Kidney epithelial cell (primary cell): ENCODE measurements around the gene AIG1. TPM values are rescaled to one million over a fixed set of nuclear protein-coding genes. Genes with fewer than 3 reads are reported as not detected.
"Not testable (repeated sequence)": the region's sequence is repeated elsewhere in the genome, so short reads cannot be mapped to it uniquely, and the experiment has no call there.

Source experiments
- DNase-seq: peaks from one replicate; pipeline ENCODE4 v3.0.0-alpha.2; 2010; ENCODE audit warnings: low read depth
- H3K27me3 ChIP-seq: 2 replicates; pipeline ENCODE4 v1.6.0; 2011; ENCODE audit warnings: low read length; ENCODE audit not compliant: control insufficient read depth, insufficient read depth
- H3K36me3 ChIP-seq: 2 replicates; pipeline ENCODE4 v1.5.1; 2011; ENCODE audit warnings: low read length; ENCODE audit not compliant: control insufficient read depth, insufficient read depth
- H3K4me3 ChIP-seq: 2 replicates; pipeline ENCODE4 v1.5.1; 2011; ENCODE audit warnings: low read depth, mild to moderate bottlenecking, control low read depth, low read length
- total RNA-seq: library from RNA; depleted of rRNA; stranded (reverse); fragments of >200 nt; gene quantifications from 2 replicates; pipeline ENCODE4 v1.2.3, GENCODE V29; 2015
- TF ChIP-seq, protein P1 (sequence below): IDR thresholded peaks from 2 replicates; pipeline ENCODE4 v1.5.1; 2011; ENCODE audit warnings: mild to moderate bottlenecking, moderate library complexity, low read length, control low read depth, inconsistent platforms; ENCODE audit not compliant: insufficient read depth, poor library complexity, severe bottlenecking

AIG1 gene
- total RNA-seq, 1 donor from 2014 or later, result 62.5 TPM

DNA sequence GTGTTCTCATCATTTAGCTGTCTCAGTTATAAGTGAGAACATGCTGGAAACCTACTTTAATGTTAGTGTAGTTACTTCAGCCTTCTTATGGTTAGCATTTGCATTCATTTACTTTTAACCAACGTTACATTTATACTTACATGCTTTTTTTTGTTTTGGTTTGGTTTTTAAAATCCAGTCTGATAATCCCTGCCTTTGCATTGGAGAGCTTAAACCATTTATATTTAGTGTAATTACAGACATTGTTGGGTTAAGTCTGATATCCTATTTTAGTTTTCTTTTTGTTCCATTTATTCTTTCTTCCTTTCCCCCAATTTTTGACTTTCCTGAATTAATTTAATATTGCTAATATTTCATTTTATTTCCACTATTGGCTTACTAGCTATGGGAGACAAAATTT lies 70.2 kb downstream of the AIG1 start:
- TF ChIP-seq, protein P1, sequence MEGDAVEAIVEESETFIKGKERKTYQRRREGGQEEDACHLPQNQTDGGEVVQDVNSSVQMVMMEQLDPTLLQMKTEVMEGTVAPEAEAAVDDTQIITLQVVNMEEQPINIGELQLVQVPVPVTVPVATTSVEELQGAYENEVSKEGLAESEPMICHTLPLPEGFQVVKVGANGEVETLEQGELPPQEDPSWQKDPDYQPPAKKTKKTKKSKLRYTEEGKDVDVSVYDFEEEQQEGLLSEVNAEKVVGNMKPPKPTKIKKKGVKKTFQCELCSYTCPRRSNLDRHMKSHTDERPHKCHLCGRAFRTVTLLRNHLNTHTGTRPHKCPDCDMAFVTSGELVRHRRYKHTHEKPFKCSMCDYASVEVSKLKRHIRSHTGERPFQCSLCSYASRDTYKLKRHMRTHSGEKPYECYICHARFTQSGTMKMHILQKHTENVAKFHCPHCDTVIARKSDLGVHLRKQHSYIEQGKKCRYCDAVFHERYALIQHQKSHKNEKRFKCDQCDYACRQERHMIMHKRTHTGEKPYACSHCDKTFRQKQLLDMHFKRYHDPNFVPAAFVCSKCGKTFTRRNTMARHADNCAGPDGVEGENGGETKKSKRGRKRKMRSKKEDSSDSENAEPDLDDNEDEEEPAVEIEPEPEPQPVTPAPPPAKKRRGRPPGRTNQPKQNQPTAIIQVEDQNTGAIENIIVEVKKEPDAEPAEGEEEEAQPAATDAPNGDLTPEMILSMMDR, result no peak
- DNase-seq, result no peak
- Histone ChIP-seq H3K4me3 (no peak overlapping the region), H3K36me3 (peaks cover 2% of the 10 kb centered on the region), H3K27me3 (no peaks in the 10 kb centered on the region)

DNA sequence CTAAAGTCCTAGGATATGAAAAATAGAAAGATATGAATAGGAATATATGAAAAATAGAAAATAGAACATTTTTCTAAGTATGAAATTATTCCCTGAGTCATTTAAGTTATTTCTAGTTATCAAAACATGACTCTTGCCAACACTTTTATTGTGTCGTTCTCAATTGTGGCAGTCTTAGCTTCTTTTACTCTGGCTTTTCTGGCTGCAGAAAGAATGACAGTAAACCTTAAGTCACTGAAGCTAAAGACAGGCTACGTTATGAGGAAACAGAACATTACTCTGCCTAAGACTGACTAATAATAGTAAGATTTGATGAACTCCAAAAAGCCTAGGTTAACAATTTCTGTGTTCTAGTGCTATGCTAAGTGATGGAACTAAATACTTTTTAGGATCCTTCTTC lies 74.6 kb downstream of the AIG1 start:
- H3K36me3 ChIP-seq, result peaks cover 2% of the 10 kb centered on the region
- no peaks in the 10 kb centered on the region for H3K27me3 ChIP-seq
- no peak overlapping the region for H3K4me3 ChIP-seq
- TF ChIP-seq, protein P1, result no peak
- no peak for DNase-seq

DNA sequence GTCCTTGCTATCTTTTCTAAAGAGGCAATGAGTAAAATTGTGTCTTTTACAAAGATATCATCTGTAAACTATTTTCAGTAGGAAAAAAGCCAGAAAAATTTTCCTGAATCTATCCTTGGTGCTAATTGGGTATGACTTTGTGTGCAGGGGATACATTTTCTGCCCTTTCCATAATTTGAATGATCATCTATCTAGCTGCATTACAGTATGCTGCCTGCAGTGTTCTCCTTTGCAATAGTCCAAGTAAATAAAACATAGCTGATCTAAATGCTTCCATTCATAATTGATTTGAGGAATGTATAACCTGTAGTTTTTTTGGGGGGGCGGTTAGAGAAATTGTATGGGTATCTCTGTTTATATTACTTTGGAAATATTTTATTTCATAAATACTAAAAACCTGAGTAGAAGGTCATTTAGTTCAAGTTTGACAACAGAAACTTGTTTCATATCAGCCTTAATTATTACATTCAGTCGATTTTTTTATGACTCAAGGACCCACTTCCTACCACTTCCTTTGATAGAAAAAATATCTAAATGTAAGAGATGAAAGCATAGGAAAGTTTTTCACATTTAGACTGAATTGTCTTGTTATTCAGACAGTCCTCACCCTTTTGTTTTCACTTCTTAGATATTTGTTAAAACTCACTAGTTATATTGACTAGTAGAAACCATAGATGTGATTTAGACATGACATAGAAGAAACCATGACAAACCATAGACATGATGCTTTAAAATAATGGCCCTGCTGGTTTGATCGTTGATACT lies 75.3 kb downstream of the AIG1 start:
- TF ChIP-seq, protein P1, result no peak
- H3K36me3 ChIP-seq, result peaks cover 2% of the 10 kb centered on the region
- H3K4me3 ChIP-seq, result no peak overlapping the region
- no peaks in the 10 kb centered on the region for H3K27me3 ChIP-seq
- DNase-seq, result no peak

DNA sequence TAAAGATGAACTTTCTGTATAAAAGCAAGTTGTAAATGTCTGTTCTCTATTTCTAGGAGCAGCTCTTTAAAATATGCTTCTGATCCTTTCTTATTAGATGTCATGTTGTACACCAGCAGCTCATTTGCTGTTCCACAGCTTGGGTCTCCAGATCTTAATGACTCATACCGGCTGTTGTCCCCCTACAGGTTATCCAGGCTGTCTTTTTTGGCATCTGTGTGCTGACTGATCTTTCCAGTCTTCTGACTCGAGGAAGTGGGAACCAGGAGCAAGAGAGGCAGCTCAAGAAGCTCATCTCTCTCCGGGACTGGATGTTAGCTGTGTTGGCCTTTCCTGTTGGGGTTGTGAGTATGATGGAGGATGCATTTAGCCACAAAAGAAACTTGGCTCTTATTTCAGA lies 76.0 kb downstream of the AIG1 start:
- H3K36me3 ChIP-seq, result no peaks in the 10 kb centered on the region
- DNase-seq, result no peak
- TF ChIP-seq, protein P1, result no peak
- no peaks in the 10 kb centered on the region for H3K27me3 ChIP-seq
- no peak overlapping the region for H3K4me3 ChIP-seq

DNA sequence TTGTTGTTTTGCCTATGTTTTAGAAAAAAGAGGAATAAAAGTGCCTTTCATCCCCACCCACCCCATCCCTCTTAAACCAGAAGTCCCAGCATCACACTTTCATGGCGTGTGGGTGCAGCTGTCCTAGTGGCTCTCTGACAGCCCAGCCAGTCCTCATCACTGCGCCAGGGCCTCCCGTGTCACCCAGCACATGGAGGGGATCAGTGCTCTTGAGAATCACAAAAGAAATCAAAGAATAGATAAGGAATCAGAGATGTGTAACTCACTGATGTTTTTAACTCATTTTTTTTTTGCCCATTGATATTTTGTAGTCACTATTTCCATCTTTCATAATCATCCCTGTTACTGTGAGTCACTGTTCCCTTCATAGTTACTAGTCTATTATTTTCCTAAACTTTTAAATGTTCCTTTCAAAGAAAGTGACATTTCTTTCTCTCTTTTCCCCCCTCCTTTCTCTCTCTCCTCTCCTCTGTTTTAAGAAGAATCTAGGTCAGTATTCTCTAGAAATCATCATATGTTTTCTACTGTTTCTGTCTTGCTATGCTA lies 78.6 kb downstream of the AIG1 start:
- no peaks in the 10 kb centered on the region for H3K27me3 ChIP-seq
- TF ChIP-seq, protein P1, result no peak
- DNase-seq, result no peak
- no peak overlapping the region for H3K4me3 ChIP-seq
- H3K36me3 ChIP-seq, result no peaks in the 10 kb centered on the region

DNA sequence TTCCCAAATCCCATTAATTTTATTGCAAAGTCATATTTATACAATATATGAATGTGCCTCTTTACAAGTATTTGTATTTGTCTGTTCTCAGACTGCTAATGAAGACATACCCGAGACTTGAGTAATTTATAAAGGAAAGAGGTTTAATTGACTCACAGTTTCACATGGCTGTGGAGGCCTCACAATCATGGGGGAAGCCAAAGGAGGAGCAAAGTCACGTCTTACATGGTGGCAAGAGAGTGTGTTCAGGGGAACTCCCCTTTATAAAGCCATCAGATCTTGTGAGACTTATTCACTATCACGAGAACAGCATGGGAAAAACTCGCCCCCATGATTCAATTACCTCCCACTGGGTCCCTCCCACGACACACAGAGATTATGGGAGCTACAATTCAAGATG lies 79.2 kb downstream of the AIG1 start:
- not testable (repeated sequence) for H3K4me3 ChIP-seq, DNase-seq, H3K27me3 ChIP-seq, H3K36me3 ChIP-seq
